Activated naive CD4-positive, alpha-beta T cell treated with anti-CD3 and anti-CD28 coated beads, Interleukin-2, amount 50 U/mL, for 72 hours (primary cell): Measurements from ENCODE around the gene ID2. TPM values are rescaled to one million over a fixed set of nuclear protein-coding genes. Genes with fewer than 3 reads are reported as not detected.

Experiments used
- ATAC-seq, 2 donors: fragments of 150-1000 bp; cut with Tn5 transposase; 2 replicates each; pipeline ENCODE4 v1.10.0; 2021; ENCODE audit warnings: mild to moderate bottlenecking in 2 of 2, moderate library complexity in 2 of 2
- DNase-seq, 2 donors: peaks; one replicate each; pipeline ENCODE4 v3.0.0; 2021 to 2022; ENCODE audit warnings: low spot score in 2 of 2
- H3K27ac Mint-ChIP-seq, 2 donors: one replicate each; pipeline ENCODE4 v1.8.0; 2022; ENCODE audit warnings: mild to moderate bottlenecking in 2 of 2, mixed read lengths in 2 of 2
- H3K36me3 Mint-ChIP-seq, 2 donors: one replicate each; pipeline ENCODE4 v1.8.0; 2022; ENCODE audit warnings: mixed read lengths in 2 of 2
- H3K9me3 Mint-ChIP-seq, 2 donors: one replicate each; pipeline ENCODE4 v1.8.0; 2022; ENCODE audit warnings: mixed read lengths in 2 of 2
- total RNA-seq, 2 donors: library from RNA; stranded (reverse); gene quantifications; one replicate each; pipeline ENCODE4 v1.2.3, GENCODE V29; 2022

The ID2 gene
- total RNA-seq, 2 donors from 2014 or later: 42.8 to 272 TPM

- H3K9me3 Mint-ChIP-seq: peaks cover 0 to 9% of the 10 kb centered on the region in 2 donors
- peaks cover 0 to 5% of the 10 kb centered on the region in 2 donors for H3K36me3 Mint-ChIP-seq
- DNase-seq (peak in 1 of 2 donors; percentile 43), ATAC-seq (peak in 1 of 2 donors; percentile 39)
- no peak overlapping the region for H3K27ac Mint-ChIP-seq
Measured at GRCh38 chr2:8644605-8645175, 37.2 kb upstream of the ID2 start.

GRCh38 chr2:8645176-8645831, 36.6 kb upstream of the ID2 start:
- DNase-seq (no peak), ATAC-seq (no peak)
- Mint-ChIP-seq H3K9me3 (peaks cover 0 to 9% of the 10 kb centered on the region in 2 donors), H3K27ac (no peak overlapping the region), H3K36me3 (peaks cover 0 to 5% of the 10 kb centered on the region in 2 donors)

GRCh38 chr2:8646731-8647461, 35.0 kb upstream of the ID2 start:
- ATAC-seq: no peak

GRCh38 chr2:8647462-8647857, 34.4 kb upstream of the ID2 start:
- DNase-seq: no peak
- no peak for ATAC-seq
- Mint-ChIP-seq H3K36me3 (peaks cover 0 to 5% of the 10 kb centered on the region in 2 donors), H3K9me3 (peaks cover 0 to 9% of the 10 kb centered on the region in 2 donors), H3K27ac (no peak overlapping the region)

More at GRCh38 chr2:8646731-8647461, 35.0 kb upstream of the ID2 start:
- Mint-ChIP-seq H3K27ac (no peak overlapping the region), H3K36me3 (peaks cover 0 to 5% of the 10 kb centered on the region in 2 donors), H3K9me3 (peaks cover 0 to 9% of the 10 kb centered on the region in 2 donors)
- DNase-seq: no peak

GRCh38 chr2:8648441-8649213, 33.2 kb upstream of the ID2 start:
- DNase-seq: no peak
- Mint-ChIP-seq H3K36me3 (peaks cover 0 to 5% of the 10 kb centered on the region in 2 donors), H3K9me3 (peaks cover 0 to 9% of the 10 kb centered on the region in 2 donors), H3K27ac (peak overlapping the region in 1 of 2 donors; percentile 80)
- ATAC-seq: no peak

GRCh38 chr2:8649718-8650117, 32.1 kb upstream of the ID2 start:
- peaks cover 0 to 5% of the 10 kb centered on the region in 2 donors for H3K36me3 Mint-ChIP-seq
- H3K27ac Mint-ChIP-seq: no peak overlapping the region
- DNase-seq: no peak
- ATAC-seq: no peak
- H3K9me3 Mint-ChIP-seq: peaks cover 0 to 9% of the 10 kb centered on the region in 2 donors

GRCh38 chr2:8650256-8650655, 31.6 kb upstream of the ID2 start:
- Mint-ChIP-seq H3K9me3 (peaks cover 0 to 9% of the 10 kb centered on the region in 2 donors), H3K36me3 (peaks cover 0 to 5% of the 10 kb centered on the region in 2 donors)

GRCh38 chr2:8652774-8653426, 29.0 kb upstream of the ID2 start:
- no peaks in the 10 kb centered on the region for H3K36me3 Mint-ChIP-seq
- peak overlapping the region in 1 of 2 donors; percentile 9 for H3K27ac Mint-ChIP-seq
- peaks cover 0 to 5% of the 10 kb centered on the region in 2 donors for H3K9me3 Mint-ChIP-seq
- DNase-seq (peak in 1 of 2 donors; percentile 3), ATAC-seq (no peak)

More at GRCh38 chr2:8650256-8650655, 31.6 kb upstream of the ID2 start:
- DNase-seq (peak in 1 of 2 donors; percentile 31), ATAC-seq (no peak)
- H3K27ac Mint-ChIP-seq: no peak overlapping the region

- H3K36me3 Mint-ChIP-seq: no peaks in the 10 kb centered on the region
- no peaks in the 10 kb centered on the region for H3K9me3 Mint-ChIP-seq
- peak in 1 of 2 donors; percentile 31 for DNase-seq
- no peak for ATAC-seq
- peak overlapping the region in 1 of 2 donors; percentile 9 for H3K27ac Mint-ChIP-seq
Measured at GRCh38 chr2:8653485-8653884, 28.4 kb upstream of the ID2 start.

GRCh38 chr2:8654041-8654440, 27.8 kb upstream of the ID2 start:
- Mint-ChIP-seq H3K9me3 (no peaks in the 10 kb centered on the region), H3K36me3 (no peaks in the 10 kb centered on the region), H3K27ac (no peak overlapping the region)
- DNase-seq: peak in 1 of 2 donors; percentile 34
- ATAC-seq: no peak

GRCh38 chr2:8654483-8654882, 27.4 kb upstream of the ID2 start:
- Mint-ChIP-seq H3K9me3 (no peaks in the 10 kb centered on the region), H3K27ac (no peak overlapping the region), H3K36me3 (no peaks in the 10 kb centered on the region)
- ATAC-seq (no peak), DNase-seq (peak in 1 of 2 donors; percentile 13)

GRCh38 chr2:8656160-8656641, 25.7 kb upstream of the ID2 start:
- DNase-seq (no peak), ATAC-seq (no peak)
- Mint-ChIP-seq H3K9me3 (no peaks in the 10 kb centered on the region), H3K36me3 (no peaks in the 10 kb centered on the region), H3K27ac (no peak overlapping the region)

GRCh38 chr2:8656811-8657210, 25.0 kb upstream of the ID2 start:
- DNase-seq (no peak), ATAC-seq (no peak)
- H3K36me3 Mint-ChIP-seq: no peaks in the 10 kb centered on the region
- no peaks in the 10 kb centered on the region for H3K9me3 Mint-ChIP-seq
- H3K27ac Mint-ChIP-seq: peak overlapping the region in 1 of 2 donors; percentile 26

GRCh38 chr2:8657423-8658062, 24.3 kb upstream of the ID2 start:
- ATAC-seq: peak; percentile 70 to 92
- Mint-ChIP-seq H3K9me3 (no peaks in the 10 kb centered on the region), H3K27ac (no peak overlapping the region), H3K36me3 (no peaks in the 10 kb centered on the region)
- DNase-seq: peak in 1 of 2 donors; percentile 67

- H3K27ac Mint-ChIP-seq: no peak overlapping the region
Measured at GRCh38 chr2:8658064-8658862, 23.6 kb upstream of the ID2 start.

More at GRCh38 chr2:8658064-8658862, 23.6 kb upstream of the ID2 start:
- no peak for ATAC-seq
- no peaks in the 10 kb centered on the region for H3K36me3 Mint-ChIP-seq
- DNase-seq: peak in 1 of 2 donors; percentile 28
- H3K9me3 Mint-ChIP-seq: no peaks in the 10 kb centered on the region
